Measurements from ENCODE around the gene PPEF1.

The PPEF1 gene

GRCh38 chrX:18872621-18873020, 165.2 kb downstream of the PPEF1 start:
- no peak for TF ChIP-seq CTCF (IDR thresholded peaks at IDR 0.05)
- no peak for DNase-seq (ENCODE audit: low spot score)
- peak overlapping the region; percentile 69 to 88 for H3K27ac ChIP-seq
- peak overlapping the region; percentile 25 for H3K4me3 ChIP-seq

GRCh38 chrX:18873189-18873791, 165.8 kb downstream of the PPEF1 start:
- DNase-seq (ENCODE audit: low spot score), result no peak
- TF ChIP-seq CTCF (IDR thresholded peaks at IDR 0.05), result no peak
- H3K4me3 ChIP-seq, result peak overlapping the region; percentile 58
- peak overlapping the region; percentile 69 to 88 for H3K27ac ChIP-seq

GRCh38 chrX:18873836-18874235, 166.4 kb downstream of the PPEF1 start:
- TF ChIP-seq CTCF (IDR thresholded peaks at IDR 0.05), result no peak
- DNase-seq (ENCODE audit: low spot score), result no peak
- Histone ChIP-seq H3K4me3 (peak overlapping the region; percentile 58), H3K27ac (peak overlapping the region; percentile 69 to 88)

GRCh38 chrX:18874560-18875255, 167.3 kb downstream of the PPEF1 start:
- Histone ChIP-seq H3K4me3 (no peak overlapping the region), H3K27ac (peak overlapping the region in 1 of 2 donors; percentile 28)
- no peak for TF ChIP-seq CTCF (IDR thresholded peaks at IDR 0.05)
- no peak for DNase-seq (ENCODE audit: low spot score)

GRCh38 chrX:18875256-18875878, 167.9 kb downstream of the PPEF1 start:
- DNase-seq (ENCODE audit: low spot score), result no peak
- no peak for TF ChIP-seq CTCF (IDR thresholded peaks at IDR 0.05)
- Histone ChIP-seq H3K27ac (peak overlapping the region in 1 of 2 donors; percentile 28), H3K4me3 (no peak overlapping the region)

GRCh38 chrX:18877469-18877868, 170.0 kb downstream of the PPEF1 start:
- no peak for TF ChIP-seq CTCF (IDR thresholded peaks at IDR 0.05)
- DNase-seq (ENCODE audit: low spot score), result no peak
- no peak overlapping the region for H3K4me3 ChIP-seq
- no peak overlapping the region for H3K27ac ChIP-seq

All from coronary artery (tissue), 2 donors.